Mammary epithelial cell (primary cell): ENCODE data around the gene TIE1.

Experiments used
- EZH2 ChIP-seq: IDR thresholded peaks from 2 replicates; pipeline ENCODE4 v1.6.1; 2012; ENCODE audit warnings: low read length, inconsistent platforms, borderline replicate concordance
- TF ChIP-seq, protein P1 (sequence below), 2 donors: IDR thresholded peaks in 1 of 2; conservative IDR thresholded peaks in 1 of 2; 2 replicates each; pipeline ENCODE4 v1.5.1; 2011 to 2012; ENCODE audit warnings: inconsistent platforms in 2 of 2, low read length in 2 of 2, mild to moderate bottlenecking in 2 of 2, control low read depth in 1 of 2, low read depth in 1 of 2; ENCODE audit not compliant: insufficient read depth in 1 of 2; ENCODE audit errors: extremely low read depth in 1 of 2

GRCh38 chr1:43337588-43337987 lies 36.8 kb downstream of the TIE1 start, which contains the start of gene MPL:
- TF ChIP-seq, protein P1, sequence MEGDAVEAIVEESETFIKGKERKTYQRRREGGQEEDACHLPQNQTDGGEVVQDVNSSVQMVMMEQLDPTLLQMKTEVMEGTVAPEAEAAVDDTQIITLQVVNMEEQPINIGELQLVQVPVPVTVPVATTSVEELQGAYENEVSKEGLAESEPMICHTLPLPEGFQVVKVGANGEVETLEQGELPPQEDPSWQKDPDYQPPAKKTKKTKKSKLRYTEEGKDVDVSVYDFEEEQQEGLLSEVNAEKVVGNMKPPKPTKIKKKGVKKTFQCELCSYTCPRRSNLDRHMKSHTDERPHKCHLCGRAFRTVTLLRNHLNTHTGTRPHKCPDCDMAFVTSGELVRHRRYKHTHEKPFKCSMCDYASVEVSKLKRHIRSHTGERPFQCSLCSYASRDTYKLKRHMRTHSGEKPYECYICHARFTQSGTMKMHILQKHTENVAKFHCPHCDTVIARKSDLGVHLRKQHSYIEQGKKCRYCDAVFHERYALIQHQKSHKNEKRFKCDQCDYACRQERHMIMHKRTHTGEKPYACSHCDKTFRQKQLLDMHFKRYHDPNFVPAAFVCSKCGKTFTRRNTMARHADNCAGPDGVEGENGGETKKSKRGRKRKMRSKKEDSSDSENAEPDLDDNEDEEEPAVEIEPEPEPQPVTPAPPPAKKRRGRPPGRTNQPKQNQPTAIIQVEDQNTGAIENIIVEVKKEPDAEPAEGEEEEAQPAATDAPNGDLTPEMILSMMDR (conservative IDR thresholded peaks at IDR 0.05 in 1 of 2, IDR thresholded peaks at IDR 0.05 in 1 of 2; ENCODE audit: extremely low read depth in 1 of 2, insufficient read depth in 1 of 2, low read depth in 1 of 2, low read length in 2 of 2), result no peak
- TF ChIP-seq EZH2, result no peak
